NCI-H345 (cell line): ENCODE data around the gene TRIM63.

Experiments used
- DNase-seq: peaks from one replicate; lab custom pipeline; 2025; lab: John Stamatoyannopoulos, UW

TRIM63 gene

GRCh38 chr1:26057189-26057588 is 10.2 kb downstream of the TRIM63 start:
- DNase-seq: no peak

GRCh38 chr1:26055041-26055440 is 12.4 kb downstream of the TRIM63 start:
- DNase-seq: no peak

GRCh38 chr1:26053718-26054560 is 13.5 kb downstream of the TRIM63 start:
- no peak for DNase-seq

- no peak for DNase-seq
These were observed 17.2 kb downstream of the TRIM63 start for GRCh38 chr1:26050248-26050640.

GRCh38 chr1:26049531-26050247 is 17.7 kb downstream of the TRIM63 start:
- no peak for DNase-seq

GRCh38 chr1:26047278-26047874 is 20.1 kb downstream of the TRIM63 start:
- no peak for DNase-seq

- DNase-seq: no peak
These were observed 21.0 kb downstream of the TRIM63 start for GRCh38 chr1:26046246-26047095.

- DNase-seq: no peak
These were observed 21.6 kb downstream of the TRIM63 start, which contains the start of gene SLC30A2 for GRCh38 chr1:26045722-26046245. Gene SLC30A2, minus strand, starts transcription at chr1:26046118. Its CDS starts 222 bp downstream, at chr1:26045896.

GRCh38 chr1:26044971-26045721 is 22.3 kb downstream of the TRIM63 start:
- no peak for DNase-seq

- no peak for DNase-seq
These were observed 23.0 kb downstream of the TRIM63 start for GRCh38 chr1:26044414-26044813.

- no peak for DNase-seq
These were observed 23.7 kb downstream of the TRIM63 start for GRCh38 chr1:26043765-26044164.

- no peak for DNase-seq
These were observed 25.5 kb downstream of the TRIM63 start for GRCh38 chr1:26041978-26042377.

GRCh38 chr1:26041401-26041800 is 26.0 kb downstream of the TRIM63 start:
- DNase-seq: no peak

GRCh38 chr1:26038904-26039303 is 28.5 kb downstream of the TRIM63 start:
- DNase-seq: no peak

- DNase-seq: no peak
These were observed 29.0 kb downstream of the TRIM63 start for GRCh38 chr1:26038477-26038876.

- no peak for DNase-seq
These were observed 29.5 kb downstream of the TRIM63 start for GRCh38 chr1:26037904-26038303.

GRCh38 chr1:26036756-26037281 is 30.6 kb downstream of the TRIM63 start:
- no peak for DNase-seq

GRCh38 chr1:26035959-26036755 is 31.3 kb downstream of the TRIM63 start:
- peak; percentile 65 for DNase-seq

- peak; percentile 94 for DNase-seq
These were observed 32.0 kb downstream of the TRIM63 start for GRCh38 chr1:26035203-26035958.
